GM18868 (cell line): Measurements from ENCODE around the gene RHOB.
"Not testable (repeated sequence)": the region's sequence is repeated elsewhere in the genome, so short reads cannot be mapped to it uniquely, and the experiment has no call there.

Experiments used
- ATAC-seq: cut with Tn5 transposase; IDR thresholded peaks from one replicate; pipeline ENCODE4 v1.9.1; 2021; ENCODE audit warnings: mild to moderate bottlenecking, moderate library complexity; ENCODE audit not compliant: unreplicated experiment

Gene RHOB

DNA sequence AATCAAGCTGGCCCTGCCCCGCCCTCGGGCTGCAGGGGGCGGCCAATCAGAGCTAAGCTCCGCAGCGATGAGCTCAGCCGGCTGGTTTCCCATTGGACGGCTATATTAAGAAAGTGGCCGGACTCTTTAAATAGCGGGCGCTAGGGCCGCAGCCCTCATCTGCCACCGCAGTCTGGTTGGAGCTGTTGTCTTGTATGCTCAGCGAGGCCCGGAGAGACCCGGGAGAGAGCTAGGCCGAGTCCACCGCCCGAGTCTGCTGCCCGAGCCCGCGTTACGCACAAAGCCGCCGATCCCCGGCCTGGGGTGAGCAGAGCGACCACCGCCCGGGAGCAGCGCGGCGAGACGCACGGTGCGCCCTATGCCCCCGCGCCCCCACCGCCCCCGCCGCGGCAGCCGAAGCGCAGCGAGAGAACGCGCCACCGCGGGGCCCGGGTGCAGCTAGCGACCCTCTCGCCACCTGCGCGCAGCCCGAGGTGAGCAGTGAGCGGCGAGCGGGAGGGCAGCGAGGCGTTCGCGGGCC, at the start of gene RHOB:
Gene RHOB (plus strand): TSS at position 158 of the 520 bp plus-strand sequence. CDS start 392 bp downstream, outside the sequence.
- peak; percentile 97 for ATAC-seq

DNA sequence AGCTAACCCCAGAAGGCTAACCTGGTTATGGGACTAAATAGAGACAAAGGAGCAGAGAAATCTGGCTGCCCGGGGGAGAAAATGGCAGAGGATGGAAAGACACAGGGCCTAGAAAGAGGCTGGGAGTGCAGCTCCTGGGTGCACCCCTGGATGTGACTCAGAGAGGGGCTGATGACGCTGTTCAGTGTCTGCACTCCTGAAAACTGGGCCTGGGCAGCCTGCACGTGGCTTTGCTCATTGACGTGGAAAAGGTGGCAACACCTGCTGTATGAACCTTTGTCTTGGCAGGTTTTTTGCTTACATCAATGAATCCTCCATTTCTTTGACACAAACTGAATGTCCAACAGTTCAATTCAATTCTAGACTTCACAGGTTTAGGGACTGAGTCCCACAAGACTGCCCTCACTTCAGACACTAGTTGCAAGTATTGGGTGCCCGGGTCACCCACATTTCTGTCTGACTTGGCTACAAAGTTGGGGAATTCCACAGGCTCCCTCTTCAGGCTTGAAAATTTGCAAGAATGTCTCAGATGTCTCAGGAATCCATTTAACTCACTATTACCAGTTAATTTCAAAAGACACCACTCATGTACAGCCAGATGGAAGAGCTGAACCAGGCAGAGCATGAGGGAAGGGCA, 48.9 kb upstream of the RHOB start:
- ATAC-seq, result peak; percentile 51

DNA sequence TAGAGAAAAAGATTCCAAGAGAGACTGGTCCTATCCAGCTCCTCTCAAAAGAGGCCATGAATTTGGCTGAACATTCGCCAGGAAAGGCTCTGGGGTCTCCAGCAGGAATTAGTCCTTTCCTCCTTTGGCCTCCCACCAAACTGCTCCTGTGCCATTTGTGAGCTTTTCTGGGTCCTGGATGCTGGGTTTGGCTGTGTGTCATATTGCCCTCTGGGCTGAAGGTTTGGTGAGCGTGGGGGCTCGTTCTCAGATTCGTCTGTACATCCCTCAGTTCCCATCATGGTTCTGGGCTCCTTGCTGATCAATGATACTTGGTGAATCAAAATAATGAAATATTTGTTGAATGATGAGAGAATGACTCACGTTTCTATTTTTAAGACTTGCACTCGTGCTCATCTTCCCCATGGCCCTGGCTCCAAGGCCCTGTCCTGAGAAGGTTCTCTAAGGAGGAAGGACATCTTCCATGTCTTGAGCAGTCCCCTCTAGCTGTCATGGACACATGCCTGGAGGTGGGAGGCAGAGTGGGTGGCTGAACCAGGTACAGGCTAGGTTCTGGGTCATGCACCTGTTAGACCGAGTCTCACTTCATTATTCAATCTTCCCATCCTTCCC, 47.8 kb upstream of the RHOB start:
- ATAC-seq, result no peak

DNA sequence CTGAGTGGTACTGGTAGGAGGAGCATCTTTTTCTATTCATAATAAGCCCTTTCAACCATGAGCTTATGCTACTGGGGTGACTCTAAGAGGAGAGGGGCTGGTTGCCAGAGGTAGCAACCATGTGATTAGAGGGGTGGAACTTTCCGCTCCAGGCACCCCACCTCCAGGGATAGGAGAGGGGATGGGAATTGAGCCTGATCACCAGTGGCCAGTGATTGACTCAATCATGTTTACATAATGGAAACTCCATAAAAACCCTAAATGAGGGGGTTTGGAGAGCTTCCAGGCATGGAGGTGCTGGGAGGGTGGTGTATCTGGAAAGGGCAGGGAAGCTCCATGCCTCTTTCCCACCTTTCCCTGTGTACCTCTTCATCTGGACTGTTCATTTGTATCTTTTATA, 46.6 kb upstream of the RHOB start:
- ATAC-seq, result no peak

DNA sequence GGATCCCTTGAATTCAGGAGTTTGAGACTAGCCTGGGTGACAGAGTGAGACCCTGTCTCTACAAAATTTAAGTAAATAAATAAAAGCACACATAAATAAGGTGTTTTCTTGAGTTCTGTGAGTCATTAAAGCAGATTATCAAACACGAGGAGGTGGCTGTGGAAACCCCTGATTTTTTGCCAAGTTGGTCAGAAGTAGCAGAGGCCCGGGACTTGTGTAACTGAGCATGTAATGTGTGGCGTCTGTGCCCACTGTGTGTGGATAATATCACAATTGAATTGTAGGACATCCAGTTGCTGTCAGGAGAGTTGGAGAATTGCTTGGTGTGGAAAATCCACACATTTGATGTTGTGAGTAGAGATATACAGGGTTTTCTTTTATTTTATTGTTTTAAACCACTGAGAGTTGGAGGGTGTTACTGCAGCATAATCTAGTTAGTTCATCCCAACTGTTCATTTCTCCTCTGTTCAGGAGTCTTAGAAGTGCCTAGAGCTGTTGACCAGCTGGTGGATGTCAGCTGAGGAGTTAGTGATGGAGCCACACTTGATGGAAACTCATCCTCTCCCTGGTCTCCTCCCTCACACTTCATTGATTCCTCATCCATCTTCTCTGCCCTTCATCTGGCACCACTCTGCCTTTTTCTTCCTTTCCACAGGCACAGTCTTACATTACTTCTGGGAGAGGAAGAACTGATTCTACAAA, 45.9 kb upstream of the RHOB start:
- no peak for ATAC-seq

DNA sequence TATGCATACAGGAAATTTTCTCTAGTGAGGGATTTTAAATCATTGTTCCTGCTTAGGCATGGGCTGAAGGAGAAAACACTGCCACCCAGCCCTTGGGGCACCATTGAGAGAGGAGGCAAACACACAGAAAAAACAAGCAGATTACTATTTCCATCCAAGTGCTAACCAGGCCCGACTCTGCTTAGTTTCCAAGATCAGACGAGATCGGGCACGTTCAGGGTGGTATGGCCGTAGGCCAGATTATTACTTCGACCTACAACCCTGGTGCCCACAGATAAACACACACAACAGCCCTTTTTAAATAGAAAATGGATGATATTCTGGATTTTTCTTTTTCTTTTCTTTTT, 45.4 kb upstream of the RHOB start:
- no peak for ATAC-seq

DNA sequence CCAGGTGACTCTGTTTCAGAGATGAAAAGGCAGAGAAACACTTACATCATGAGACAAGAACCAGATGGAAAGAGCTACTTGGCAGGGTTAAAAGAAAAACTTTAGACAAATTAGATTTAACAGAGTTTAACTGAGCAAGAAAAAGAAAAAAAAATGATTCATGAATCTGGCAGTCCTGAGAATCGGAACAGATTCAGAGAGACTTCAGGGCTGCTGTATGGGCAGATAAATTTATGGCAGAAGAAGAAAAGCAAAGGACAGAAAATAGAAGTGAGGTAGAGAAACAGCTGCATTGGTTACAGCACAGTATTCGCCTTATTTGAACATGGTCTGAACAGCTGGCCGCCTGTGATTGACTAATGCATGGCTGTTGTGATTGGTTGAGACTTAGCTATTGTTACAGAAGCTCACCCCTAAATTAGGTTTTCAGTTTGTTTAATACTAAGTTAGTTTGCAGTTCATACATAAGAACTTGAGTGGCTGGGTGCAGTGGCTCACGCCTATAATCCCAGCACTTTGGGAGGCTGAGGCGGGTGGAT, 43.0 kb upstream of the RHOB start:
- no peak for ATAC-seq

DNA sequence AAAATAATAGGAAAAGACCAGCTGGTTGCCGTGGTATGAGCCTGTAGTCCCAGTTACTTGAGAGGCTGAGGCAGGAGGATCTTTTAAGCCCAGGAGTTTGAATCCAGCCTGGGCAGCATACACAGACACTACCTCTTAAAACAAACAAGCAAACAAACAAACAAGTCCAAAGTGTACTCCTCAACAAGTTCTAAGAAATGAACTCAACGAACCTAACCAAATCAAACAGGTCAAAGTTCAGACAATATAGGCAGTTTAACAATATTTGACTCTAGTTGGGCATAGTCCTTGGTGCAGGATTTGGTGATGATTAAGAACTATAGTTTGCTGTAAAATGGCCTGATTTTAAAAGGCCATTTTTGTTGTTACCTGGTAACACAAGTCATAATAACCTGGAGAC, 41.9 kb upstream of the RHOB start:
- ATAC-seq, result no peak

DNA sequence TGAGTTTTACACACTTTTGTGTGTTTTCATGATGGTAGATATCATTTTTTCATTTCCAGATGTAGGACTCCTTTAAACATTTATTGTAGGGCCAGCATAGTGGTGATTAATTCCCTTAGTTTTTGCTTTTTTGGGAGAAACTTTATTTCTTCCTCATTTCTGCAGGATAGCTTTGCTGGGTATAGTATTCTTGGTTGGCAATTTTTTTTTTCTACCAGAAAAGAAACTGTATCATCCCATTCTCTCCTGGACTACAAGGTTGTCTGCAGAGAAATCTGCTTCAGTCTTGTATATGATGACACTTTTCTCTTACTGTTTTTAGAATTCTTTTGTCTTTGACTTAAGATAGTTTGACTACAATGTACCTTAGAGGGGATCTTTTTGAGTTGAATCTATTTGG, 37.8 kb upstream of the RHOB start:
- no peak for ATAC-seq

DNA sequence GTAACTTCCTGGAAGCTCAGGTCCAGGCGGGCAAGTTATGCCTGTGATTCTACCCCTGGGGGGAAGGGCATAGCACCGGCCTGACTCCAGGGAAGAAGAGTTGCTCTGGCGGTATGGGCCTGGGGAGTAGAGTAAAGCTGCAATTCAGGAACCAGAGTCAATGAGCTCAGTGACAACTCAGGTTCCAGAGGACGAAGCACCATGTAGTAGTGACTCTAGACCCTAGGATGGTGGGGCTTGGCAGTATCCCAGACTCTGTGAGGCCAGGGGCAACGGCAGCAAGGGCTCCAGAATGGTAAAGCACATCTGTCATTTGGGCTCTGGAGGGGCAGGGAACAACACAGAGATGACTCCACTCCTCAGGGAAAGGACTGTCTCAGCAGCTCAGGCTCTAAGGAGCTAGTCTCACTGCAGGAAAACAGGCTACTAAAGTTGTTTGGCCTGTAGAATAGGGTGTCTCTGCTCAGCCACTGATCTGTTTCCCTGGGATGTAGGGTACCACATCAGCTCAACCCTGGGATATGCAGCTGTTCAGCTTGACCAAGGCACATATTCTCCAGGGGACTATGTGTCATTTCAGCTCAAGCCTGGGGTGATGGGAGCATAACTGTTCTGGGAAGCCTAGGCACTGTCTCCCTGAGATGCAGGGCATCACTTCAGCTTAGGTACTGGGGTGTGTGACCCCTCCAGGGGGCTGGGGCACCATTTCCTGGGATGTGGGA, 36.2 kb upstream of the RHOB start:
- ATAC-seq, result no peak

DNA sequence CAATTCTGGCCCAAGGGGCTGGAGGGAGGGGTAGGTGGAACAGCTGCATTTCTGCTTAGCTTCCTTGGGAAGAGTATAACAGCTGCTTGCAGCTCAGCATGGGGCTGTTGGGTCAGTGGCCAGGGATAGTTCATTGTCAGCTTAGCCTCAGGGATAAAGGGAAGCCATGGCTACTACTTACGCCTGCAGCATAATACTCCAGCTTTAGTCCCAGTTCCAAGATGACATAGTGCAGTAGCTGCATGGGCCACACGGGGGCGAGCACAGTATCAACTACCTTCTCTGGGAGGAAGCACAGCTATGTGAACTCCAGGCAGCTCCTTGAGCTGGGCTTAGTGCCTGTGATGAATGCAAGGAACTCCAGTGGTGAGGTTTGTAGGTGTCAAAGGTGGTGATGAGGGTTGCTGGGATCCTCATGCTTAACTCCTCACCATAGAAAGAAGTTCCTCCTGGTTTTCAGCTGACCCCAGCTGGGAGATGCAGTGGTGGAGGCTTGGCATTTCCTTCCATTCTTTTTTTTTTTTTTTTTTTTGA, 35.4 kb upstream of the RHOB start:
- ATAC-seq, result peak; percentile 100

DNA sequence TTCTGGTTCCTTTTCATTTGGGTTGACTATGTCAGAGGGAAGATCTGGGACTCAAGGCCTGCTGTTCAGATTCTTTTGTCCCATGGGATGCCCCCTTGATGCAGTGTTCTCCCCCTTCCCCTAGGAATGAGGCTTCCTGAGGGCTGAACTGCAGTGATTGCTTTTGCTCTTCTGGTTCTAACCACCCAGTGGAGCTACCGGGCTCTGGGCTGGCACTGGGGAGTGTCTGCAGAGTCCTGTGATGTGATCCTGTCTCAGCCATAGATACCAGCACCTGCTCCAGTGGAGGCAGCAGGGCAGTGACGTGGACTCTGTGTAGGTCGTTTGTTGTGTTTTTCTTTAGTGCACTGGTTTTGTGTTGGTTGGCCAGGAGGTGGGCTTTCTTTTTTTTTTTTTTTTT, 32.1 kb upstream of the RHOB start:
- ATAC-seq, result no peak

DNA sequence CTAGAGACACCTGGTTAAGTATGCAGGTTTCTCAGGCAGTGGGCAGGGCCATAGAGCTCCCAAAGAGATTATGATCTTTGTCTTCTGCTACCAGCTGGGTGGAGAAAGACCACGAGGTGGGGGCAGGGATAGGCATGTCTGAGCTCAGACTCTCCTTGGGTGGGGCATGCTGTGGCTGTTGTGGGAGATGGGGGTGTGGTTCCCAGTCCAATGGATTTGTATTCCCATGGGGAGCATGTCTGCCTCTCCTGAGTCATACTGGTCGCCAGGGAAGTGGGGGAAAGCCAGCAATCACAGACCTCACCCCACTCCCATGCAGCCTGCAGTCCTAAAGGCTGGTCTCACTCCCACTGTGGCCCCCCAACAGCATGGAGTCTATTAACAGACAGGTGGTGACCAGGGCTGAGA, 31.4 kb upstream of the RHOB start:
- ATAC-seq, result no peak

DNA sequence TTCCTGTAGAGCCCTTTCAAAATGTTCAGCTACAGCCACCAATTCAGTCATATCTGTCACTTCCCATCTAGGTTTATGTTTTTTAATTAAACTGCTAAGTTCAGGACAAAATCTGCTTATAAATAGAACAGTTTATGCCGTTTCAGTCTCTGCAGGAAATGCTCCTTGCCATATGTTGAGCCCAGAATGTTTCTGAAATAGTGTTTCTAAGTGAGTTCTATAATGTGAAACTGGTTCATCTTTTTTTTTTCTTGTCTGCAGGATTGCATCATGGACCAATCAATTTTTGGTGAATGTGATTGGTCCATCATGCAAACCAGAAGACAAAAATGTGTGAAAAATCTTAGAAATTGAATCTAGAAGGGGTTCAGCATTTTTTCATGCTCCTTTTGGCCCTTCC, 30.2 kb upstream of the RHOB start:
- ATAC-seq, result no peak

DNA sequence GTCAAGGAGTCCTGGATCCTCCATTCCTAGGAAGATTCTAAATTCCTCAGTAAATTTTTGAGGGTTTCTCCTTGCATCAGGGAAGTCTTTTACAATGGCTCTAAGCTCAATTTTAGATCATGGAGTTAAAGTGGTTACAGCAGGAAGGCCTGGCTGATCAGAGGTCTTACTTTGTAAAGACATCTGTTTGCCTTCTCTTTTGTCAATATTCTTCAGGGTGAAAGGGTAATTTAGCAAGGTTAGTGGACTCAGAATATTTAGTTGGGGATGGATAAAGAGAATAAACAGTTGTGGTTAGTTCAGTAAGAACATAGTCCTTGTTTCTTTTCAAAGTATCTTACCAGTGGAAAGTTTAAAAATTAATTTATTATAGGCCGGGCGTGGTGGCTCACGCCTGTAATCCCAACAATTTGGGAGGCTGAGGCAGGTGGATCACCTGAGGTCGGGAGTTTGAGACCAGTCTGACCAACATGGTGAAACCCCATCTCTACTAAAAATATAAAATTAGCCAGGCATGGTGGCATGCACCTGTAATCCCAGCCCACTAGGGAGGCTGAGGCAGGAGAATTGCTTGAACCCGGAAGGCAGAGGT, 29.5 kb upstream of the RHOB start:
- not testable (repeated sequence) for ATAC-seq

DNA sequence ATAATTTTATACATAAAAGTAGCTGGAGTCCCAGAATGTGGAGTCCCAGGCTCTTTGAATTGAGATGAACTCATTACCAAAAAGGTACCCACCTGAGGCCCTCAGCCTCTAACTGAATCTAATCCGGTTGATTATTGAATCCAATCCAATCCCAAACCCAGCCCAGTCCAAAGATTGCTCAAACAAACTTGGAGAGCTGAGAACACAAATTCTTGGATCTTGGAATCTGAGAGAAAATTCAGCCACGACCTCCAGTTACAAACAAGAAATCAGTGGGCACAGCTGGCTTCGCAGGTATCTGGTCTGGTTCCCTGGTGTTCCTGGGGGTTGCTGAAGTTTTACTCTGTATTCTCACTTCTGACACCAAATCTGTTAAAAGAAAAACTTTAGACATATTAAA, 28.4 kb upstream of the RHOB start:
- no peak for ATAC-seq

DNA sequence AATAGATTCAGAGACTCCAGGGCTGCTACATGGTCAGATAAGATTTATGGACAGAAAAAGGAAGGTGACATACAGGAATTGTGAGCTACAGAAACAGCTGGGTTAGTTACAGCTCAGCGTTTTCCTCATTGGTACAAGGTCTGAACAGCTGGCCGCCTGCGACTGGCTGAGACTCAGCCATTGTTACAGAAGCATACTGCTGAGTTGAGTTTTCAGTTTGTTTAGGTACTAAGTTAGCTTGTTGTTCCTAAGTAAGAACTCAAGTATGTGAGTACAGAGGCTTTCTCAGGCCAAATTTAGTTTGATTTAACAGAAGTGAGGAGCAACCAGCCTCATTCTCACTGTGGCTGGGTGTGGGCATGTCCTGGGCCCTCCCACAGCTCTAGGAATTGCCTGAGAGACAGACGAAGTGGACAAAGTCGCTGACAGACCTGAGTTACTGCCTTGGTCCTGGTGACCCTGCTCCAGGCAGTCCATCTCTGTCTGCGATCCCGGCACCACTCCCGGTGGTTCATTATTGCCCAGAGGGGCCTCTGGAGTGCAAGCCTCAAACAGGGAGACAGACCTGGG, 27.8 kb upstream of the RHOB start:
- ATAC-seq, result no peak

DNA sequence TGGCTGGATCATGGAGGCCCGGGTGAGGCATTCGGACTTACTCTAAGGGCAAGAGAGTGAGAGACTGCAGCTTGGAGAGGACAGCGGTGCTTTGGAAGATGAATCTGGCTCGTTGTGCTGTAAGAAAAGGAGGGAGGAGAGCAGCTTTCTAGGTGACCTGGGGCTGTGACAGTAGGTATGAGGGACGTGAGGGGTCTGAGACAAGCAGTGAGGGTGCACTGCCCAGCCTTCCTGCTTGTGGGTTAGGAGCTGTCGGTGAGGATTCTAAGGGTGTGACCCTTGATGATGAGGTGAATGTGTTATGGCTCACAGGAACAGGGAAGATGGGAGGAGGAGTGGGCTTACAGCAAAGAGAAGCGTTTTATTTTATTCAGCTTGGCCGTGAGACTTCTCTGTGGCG, 27.1 kb upstream of the RHOB start:
- ATAC-seq, result no peak

DNA sequence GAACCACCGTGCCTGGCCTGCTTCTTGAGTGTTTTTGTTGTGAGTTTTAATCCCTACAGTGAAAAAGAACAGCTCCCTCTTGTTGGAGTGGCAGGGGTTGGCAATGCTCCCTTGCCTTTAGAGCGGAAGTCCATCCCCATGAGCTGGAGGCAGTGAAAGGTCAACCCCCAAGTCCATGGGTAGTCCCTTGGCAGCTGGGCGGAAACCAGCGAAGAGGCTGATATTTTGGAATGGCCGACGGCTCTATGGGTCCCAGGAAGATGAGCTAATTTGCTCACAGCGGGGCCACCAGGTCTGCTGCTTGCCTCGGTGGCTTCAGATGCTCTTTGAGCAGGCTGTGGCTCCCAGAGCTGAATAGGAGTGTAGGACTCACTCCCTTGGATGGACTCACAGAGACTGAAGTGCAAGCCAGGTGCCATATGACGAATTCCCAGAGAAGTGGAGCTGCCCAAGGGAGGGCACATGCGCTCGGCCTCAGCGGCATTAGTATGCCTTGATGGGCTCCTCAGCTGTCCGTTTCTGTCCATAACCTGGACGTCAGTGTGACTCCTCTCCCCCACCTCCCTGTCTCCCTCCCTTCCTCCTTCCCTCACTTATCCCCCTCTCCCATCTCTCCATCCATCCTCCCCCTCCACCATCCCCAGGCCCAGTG, 25.4 kb upstream of the RHOB start:
- no peak for ATAC-seq

DNA sequence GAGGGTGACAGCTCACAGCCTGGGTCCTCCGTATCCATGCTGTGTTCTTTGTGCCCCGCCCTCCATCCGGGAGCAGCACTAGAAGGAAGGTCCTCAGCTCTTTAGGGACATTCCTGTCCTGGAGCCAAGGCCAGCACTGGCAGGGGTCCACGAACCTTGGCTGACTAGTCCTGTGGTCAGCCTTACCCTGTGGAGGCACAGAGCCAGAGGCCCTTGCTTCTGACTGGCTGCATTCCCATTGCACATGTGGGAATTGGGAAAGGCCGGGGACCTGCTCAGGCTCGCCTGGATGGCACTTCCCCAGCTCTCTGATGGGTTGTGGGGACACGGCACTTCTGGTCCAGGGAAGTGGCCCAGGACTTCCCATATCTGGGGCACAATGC, 24.9 kb upstream of the RHOB start:
- ATAC-seq, result no peak
